HepG2 (cell line): ENCODE results near the gene MEI1. TPM values are rescaled to one million over a fixed set of nuclear protein-coding genes. Genes with fewer than 3 reads are reported as not detected.

Experiments
- NFE2L1 ChIP-seq: sonication (generic); formaldehyde crosslinking; IDR thresholded peaks from 2 replicates; pipeline ENCODE4 v1.4.0; 2020; ENCODE audit warnings: missing genetic modification reagents, mild to moderate bottlenecking, borderline replicate concordance
- PBX2 ChIP-seq: IDR thresholded peaks from 2 replicates; pipeline ENCODE4 v1.6.1; 2016; ENCODE audit warnings: control low read depth
- SALL1 ChIP-seq: sonication (generic); formaldehyde crosslinking; IDR thresholded peaks from 2 replicates; pipeline ENCODE4 v1.8.0; 2022; ENCODE audit warnings: mild to moderate bottlenecking, missing genetic modification reagents
- ZBTB42 ChIP-seq: sonication (generic); formaldehyde crosslinking; IDR thresholded peaks from 2 replicates; pipeline ENCODE4 v1.5.0; 2020; ENCODE audit warnings: mild to moderate bottlenecking, missing genetic modification reagents
- ZMYM2 ChIP-seq: sonication (generic); formaldehyde crosslinking; IDR thresholded peaks from 2 replicates; pipeline ENCODE4 v1.8.0; 2022; ENCODE audit warnings: mild to moderate bottlenecking, missing genetic modification reagents
- ZNF513 ChIP-seq: sonication (generic); formaldehyde crosslinking; conservative IDR thresholded peaks from 2 replicates; pipeline ENCODE4 v1.5.0; 2020; ENCODE audit warnings: missing genetic modification reagents
- ZNF549 ChIP-seq: sonication (generic); formaldehyde crosslinking; IDR thresholded peaks from 2 replicates; pipeline ENCODE4 v1.5.0; 2020; ENCODE audit warnings: missing genetic modification reagents
- ZNF589 ChIP-seq: sonication (generic); formaldehyde crosslinking; conservative IDR thresholded peaks from 2 replicates; pipeline ENCODE4 v1.8.0; 2022; ENCODE audit warnings: mild to moderate bottlenecking, moderate library complexity, missing genetic modification reagents
- ZNF609 ChIP-seq: sonication (generic); formaldehyde crosslinking; IDR thresholded peaks from 2 replicates; pipeline ENCODE4 v1.4.0; 2020; ENCODE audit warnings: mild to moderate bottlenecking, missing genetic modification reagents, borderline replicate concordance
- polyA plus RNA-seq, 8 experiments: library from polyadenylated mRNA; depleted of rRNA in 3 of 8; stranded (reverse) in 7 of 8; unstranded in 1 of 8; fragments of >200 nt; fragmentation: Illumina TruSeq in 4 of 8; extraction: Trizol in 4 of 8; gene quantifications; 2 replicates each; pipeline versions ENCODE4 v1.2.1 to v1.2.3, GENCODE V29; 2011 to 2016; ENCODE audit warnings: low read depth in 4 of 8, missing spikeins in 1 of 8, mixed read lengths in 1 of 8; ENCODE audit not compliant: insufficient read depth in 1 of 8
- total RNA-seq, 5 experiments: library from RNA; depleted of rRNA; stranded (reverse); fragments of >200 nt; fragmentation: Illumina TruSeq; extraction: Trizol; gene quantifications; 2 replicates each; pipeline ENCODE4 v1.2.3, GENCODE V29; 2016; ENCODE audit warnings: low read depth in 1 of 5
- TF ChIP-seq, protein P1 (sequence below): sonication (generic); formaldehyde crosslinking; IDR thresholded peaks from 2 replicates; pipeline ENCODE4 v1.4.0; 2020; ENCODE audit warnings: missing genetic modification reagents

MEI1 gene
- total and polyA plus RNA-seq, 2 of the 13 experiments (the other 11 are each of a cell fraction or from before 2014, with no cell fraction given), result 0.75 to 1.9 TPM

DNA sequence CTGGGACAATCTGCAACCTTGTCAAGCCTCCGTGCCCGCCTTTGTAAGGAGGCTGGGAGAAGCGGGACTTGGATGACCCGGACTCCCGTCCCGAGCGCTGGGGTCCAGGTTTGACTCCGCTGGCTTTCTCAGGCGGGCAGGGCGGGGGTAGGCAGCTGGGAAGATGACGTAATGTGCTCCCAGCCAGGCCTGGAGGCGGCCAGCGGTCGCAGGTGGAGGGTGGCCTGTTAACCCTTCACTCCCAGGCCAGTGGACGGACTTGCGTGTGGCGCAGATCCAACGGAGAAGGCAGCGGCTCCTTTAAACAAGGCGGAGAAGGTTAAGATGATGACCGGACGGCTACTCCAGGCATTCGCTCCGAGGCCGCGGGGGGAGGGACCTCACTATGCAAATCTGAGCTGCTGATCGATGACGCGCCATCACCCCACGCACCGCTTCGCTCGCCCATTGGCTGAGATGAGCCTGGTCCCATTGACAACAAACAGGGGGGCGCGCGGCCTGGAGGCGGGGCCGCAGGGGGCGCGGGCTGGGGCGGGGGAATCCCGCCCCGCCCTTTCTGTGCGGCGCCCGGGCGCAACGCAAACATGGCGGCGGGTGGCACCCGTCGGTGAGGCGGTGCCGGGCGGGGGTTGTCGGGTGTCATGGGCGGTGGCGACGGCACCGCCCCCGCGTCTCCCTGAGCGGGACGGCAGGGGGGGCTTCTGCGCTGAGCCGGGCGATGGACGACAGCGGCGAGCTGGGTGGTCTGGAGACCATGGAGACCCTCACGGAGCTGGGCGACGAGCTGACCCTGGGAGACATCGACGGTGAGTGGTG lies 133.5 kb downstream of the MEI1 start, which contains the start of gene SREBF2 (continued):
- TF ChIP-seq ZNF513 (no peak), ZMYM2 (CRISPR knock-in tag) (no peak), ZNF549 (CRISPR knock-in tag) (no peak), SALL1 (CRISPR knock-in tag) (peak; percentile 88), NFE2L1 (CRISPR knock-in tag) (no peak), ZNF609 (peak; percentile 17; the same call in 1 of the 2 replicates), PBX2 (CRISPR knock-in tag) (no peak), ZBTB42 (0 out of 2 replicates have a peak, but pooled peaks have one; percentile 26), ZNF589 (CRISPR knock-in tag) (0 out of 2 replicates have a peak, but pooled peaks have one; percentile 9)
- TF ChIP-seq, protein P1, sequence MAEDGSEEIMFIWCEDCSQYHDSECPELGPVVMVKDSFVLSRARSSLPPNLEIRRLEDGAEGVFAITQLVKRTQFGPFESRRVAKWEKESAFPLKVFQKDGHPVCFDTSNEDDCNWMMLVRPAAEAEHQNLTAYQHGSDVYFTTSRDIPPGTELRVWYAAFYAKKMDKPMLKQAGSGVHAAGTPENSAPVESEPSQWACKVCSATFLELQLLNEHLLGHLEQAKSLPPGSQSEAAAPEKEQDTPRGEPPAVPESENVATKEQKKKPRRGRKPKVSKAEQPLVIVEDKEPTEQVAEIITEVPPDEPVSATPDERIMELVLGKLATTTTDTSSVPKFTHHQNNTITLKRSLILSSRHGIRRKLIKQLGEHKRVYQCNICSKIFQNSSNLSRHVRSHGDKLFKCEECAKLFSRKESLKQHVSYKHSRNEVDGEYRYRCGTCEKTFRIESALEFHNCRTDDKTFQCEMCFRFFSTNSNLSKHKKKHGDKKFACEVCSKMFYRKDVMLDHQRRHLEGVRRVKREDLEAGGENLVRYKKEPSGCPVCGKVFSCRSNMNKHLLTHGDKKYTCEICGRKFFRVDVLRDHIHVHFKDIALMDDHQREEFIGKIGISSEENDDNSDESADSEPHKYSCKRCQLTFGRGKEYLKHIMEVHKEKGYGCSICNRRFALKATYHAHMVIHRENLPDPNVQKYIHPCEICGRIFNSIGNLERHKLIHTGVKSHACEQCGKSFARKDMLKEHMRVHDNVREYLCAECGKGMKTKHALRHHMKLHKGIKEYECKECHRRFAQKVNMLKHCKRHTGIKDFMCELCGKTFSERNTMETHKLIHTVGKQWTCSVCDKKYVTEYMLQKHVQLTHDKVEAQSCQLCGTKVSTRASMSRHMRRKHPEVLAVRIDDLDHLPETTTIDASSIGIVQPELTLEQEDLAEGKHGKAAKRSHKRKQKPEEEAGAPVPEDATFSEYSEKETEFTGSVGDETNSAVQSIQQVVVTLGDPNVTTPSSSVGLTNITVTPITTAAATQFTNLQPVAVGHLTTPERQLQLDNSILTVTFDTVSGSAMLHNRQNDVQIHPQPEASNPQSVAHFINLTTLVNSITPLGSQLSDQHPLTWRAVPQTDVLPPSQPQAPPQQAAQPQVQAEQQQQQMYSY, result peak; percentile 92
